Stimulated activated CD8-positive, alpha-beta memory T cell treated with anti-CD3 and anti-CD28 coated beads, Interleukin-2, amount 100 ng/mL, for 1 hour (primary cell): ENCODE results near the gene MPP2.
"Not testable (repeated sequence)": the region's sequence is repeated elsewhere in the genome, so short reads cannot be mapped to it uniquely, and the experiment has no call there.

Source experiments
- DNase-seq, 2 donors: peaks; one replicate each; pipeline ENCODE4 v3.0.0-alpha.2; 2020; ENCODE audit warnings: low read depth in 2 of 2

The MPP2 gene

GRCh38 chr17:43928609-43929008 is 21.3 kb upstream of the MPP2 start:
- DNase-seq, result no peak

- DNase-seq, result not testable (repeated sequence)
These were observed 20.6 kb upstream of the MPP2 start for GRCh38 chr17:43927929-43928328.

GRCh38 chr17:43927060-43927864 is 19.9 kb upstream of the MPP2 start:
- DNase-seq, result no peak

DNA sequence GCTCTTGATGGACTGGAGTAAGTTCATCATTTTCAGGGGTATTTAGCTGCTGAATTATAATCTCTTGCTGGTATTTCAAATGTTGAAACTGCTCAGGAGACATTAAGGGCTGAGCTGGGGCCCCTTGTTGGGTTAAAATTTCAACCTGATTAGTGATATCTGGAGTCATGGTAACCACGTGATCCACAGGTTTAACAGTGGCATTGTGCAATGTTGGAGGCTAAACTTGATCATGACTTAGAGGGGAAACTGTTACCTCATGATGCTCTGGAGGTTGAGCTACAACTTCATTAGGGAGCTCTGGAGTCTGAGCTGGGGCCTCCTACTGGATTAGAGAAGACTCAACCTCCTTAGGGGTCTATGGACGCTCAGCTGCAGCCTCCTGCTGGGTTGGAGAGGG is 17.2 kb upstream of the MPP2 start:
- DNase-seq, result no peak

DNA sequence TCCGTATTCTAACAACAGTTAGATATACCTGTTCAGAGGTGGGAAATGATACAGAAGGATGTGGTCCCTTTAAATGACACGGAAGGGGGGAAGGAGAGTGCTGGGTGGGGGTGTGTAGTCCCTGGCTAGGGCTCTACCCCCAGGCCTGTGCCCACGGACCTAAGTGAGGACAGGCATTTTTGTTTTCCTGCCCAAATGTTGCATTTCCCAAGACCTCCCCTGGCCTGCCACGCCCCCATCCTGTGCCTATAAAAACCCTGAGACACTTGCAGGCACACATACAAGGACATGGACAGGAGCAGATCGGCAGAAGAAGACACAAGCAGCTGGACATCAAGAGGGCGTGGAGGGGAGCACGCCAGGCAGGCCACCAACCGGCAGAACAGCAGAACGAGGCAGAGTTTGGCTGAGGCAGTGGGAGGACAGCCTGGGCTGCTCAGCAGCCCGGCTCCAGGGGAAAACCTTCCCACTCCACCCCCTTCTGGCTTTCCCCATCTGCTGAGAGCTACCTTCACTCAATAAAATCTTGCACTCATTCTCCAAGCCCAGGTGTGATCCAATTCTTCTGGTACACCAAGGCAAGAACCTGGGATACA is 13.3 kb upstream of the MPP2 start:
- DNase-seq, result no peak

DNA sequence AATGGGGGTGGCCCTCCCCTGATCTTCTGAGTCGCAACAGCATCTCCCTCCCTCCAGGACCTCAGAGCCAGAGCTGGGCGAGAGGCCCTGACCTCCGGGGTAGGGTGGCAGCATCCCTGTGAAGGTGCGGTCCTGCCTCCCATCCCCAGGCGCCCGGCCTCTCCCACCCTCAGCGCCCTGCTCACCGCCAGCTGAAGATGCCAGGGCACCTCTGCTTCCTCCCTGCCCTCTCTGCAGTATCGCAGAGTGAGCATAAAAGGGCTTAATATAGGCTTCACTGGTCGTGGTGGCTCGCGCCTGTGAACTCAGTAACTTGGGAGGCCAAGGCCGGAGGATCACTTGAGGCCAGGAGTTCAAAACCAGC is 10.7 kb upstream of the MPP2 start:
- DNase-seq, result no peak

GRCh38 chr17:43917348-43918025 is 10.2 kb upstream of the MPP2 start:
- no peak for DNase-seq

- no peak for DNase-seq
These were observed 9.6 kb upstream of the MPP2 start for GRCh38 chr17:43917016-43917347.

DNA sequence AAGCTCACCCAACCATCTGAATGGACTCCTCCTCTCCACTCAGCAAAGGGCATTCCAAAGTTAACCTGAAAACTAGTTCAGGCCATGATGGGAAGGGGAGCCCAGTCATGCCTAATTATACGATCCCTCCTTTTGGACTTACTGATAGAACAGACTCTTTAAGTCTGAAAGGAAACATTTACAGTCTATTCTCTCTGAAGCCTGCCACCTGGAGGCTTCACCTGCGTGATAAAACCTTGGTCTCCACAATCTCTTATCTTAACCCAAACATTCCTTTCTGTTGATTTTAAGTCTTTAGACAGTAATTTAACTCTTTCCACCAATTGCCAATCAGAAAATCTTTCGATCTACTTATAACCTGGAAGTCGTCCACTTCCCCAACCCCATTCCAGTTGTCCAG is 9.0 kb upstream of the MPP2 start:
- no peak for DNase-seq

DNA sequence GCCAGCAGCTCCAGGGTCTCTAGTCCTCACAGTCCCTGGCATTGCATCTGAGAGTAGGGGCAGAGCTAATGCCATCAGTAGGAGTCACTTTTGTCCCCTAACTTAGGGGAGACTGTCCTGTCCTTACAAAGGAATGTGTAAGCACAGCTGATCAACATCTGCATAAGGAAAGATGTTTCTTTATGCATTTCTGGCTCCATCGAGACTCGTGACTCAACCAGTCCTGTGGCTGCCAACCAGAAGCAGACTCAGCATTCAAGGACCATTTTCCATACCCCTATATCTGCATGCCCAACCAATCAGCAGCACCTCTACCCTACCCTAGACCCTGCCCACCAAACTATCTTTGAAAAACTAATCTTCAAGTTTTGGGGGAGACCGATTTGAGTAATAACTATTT is 8.2 kb upstream of the MPP2 start:
- no peak for DNase-seq

DNA sequence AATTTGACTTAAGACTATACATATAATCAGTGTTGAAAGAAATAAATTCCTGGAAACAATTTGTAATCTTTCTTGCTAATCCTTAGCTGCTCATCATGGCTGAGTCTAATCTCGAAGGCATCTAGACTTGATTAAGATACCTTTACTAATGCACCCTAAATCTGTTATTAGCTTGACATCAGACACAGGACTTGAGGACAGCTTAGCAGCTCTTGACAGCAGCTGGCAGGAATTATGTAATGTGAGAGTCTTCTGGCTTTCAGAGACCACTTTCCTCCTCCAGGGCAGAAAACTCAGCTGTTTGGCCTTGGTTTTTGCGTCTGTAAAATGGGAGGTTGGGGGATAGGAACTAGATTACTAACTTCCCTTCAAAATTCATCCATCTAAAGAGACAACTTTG is 7.1 kb upstream of the MPP2 start:
- DNase-seq, result no peak

GRCh38 chr17:43913584-43913983 is 6.2 kb upstream of the MPP2 start:
- no peak for DNase-seq

GRCh38 chr17:43912635-43913304 is 5.4 kb upstream of the MPP2 start:
- DNase-seq, result no peak

DNA sequence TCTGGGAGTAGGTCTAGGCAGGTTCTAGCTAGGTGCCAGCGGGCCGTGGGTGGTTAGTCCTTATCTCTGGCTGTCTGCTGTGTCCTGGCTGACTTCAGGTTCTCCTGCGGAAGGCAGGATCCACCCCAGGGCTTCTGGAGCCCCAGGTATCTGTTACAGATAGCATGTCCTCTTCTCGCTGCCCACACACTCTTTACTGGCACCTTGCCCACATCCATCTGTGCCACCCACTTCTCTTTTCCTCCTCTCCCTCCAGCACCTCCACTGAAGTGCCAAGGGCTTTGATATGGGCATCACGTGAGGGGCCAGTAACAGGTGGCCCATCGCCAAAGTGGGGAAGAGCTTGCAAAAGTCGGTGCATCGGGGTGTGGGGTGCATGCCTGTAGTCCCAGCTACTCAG is 4.6 kb upstream of the MPP2 start:
- no peak for DNase-seq

DNA sequence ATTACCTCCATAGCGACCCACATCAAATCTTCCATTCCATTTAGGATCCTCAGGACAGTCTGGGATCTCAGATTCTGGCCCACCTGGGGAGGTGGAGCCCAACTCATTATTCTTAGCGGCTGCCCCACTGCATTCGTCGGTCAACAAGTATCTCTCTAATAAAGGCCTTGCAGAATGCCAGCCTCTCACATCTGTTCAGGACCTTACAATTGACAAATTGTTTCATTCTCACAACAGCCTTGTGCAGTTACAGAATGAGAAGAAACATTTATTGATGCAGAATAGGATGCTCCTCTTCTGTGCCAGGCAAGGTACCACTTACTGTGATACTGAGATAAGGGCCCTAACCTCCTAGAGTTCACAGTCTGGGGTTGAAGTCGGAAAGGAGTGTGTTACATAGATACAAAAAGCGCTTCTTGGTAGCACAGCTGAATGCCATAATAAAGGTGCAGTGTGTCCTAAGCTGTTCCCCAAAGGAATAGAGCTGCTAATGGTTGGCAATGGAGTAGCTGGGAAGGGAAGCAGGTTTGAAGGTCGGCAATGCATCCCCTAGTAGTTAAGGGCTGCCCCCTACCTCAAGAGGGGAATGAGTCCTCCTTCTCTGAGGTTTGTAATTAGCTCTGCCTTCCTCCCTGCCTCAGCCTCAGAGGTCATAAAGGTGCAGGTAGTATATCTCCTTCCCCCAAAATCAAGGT is 2.3 kb upstream of the MPP2 start:
- no peak for DNase-seq

DNA sequence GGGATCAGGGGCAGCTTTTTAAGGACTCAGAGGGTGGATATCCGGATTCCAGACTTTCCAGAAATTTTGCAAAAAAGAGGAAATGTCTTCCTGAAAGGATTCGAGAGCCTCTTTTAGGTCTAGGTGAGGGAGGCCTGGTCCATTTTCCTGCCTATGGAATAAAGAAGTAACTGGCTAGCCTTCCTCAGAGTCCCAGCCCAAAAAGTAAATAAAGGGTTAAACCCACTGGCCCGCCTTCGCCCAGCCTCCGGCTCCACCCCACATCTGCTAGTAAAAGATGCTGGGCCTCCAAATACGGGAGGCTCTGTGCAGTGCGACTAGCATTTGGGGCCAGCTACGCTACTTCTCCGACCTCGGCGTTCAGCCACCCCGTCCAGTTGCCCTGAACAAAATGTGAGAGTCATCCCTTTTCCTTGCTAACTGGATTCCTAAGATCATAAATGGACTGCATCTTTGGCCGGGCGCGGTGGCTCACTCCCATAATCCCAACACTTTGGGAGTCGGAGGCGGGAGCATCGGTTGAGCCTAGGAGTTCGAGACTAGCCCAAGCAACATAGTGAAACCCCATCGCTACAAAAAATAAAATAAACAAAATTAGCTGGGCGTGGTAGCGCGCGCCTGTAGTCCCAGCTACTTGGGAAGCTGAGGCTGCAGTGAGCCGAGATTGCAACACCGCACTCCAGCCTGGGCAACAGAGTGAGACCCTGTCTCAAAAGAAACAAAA is 824 bp upstream of the MPP2 start:
- DNase-seq, result no peak

DNA sequence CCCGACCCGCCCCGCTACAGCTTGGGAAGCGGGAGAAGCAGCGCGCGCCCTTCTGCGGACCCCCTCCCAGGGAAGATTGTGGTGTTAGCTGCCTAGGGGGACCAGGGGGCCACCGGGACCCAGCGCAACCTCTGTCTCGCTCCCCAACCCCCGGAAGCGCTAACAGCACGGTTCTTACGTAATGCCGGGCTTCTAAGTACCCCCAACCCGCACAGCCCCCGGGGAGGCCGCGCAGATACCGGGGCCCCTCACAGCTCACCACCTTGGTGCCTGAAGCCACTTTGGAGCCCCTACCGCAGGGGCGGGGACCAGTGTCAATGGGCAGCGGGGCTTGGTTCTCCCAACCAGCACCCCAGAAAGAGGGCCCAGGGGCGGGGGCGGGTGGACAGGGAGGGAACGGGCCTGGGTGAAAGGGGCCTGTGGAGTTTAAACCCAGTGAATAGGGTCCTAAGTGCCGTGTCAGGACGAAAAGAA is 348 bp downstream of the MPP2 start:
- no peak for DNase-seq

GRCh38 chr17:43905985-43906852 is 1.1 kb downstream of the MPP2 start:
- no peak for DNase-seq

- DNase-seq, result no peak
These were observed 1.8 kb downstream of the MPP2 start for GRCh38 chr17:43905400-43905984.
